Mesenteric fat pad (tissue), 1 donor: ENCODE results near the gene ALPL. TPM values are rescaled to one million over a fixed set of nuclear protein-coding genes. Genes with fewer than 3 reads are reported as not detected.
"Not testable (repeated sequence)": the region's sequence is repeated elsewhere in the genome, so short reads cannot be mapped to it uniquely, and the experiment has no call there.

Experiments
- DNase-seq: peaks from one replicate; pipeline ENCODE4 v3.0.0-alpha.2; 2020; ENCODE audit warnings: low spot score
- total RNA-seq: library from RNA; stranded (reverse); fragmentation: NEBNext Ultra II Directional; extraction: Animal tissue kit (Norgen Biotek cat#: 25700); gene quantifications from one replicate; pipeline ENCODE4 v1.2.1, GENCODE V29; 2021
- donor health status: DM: yes; HTN: yes; CAD: no.

ALPL gene
- total RNA-seq, 1 donor from 2014 or later: 129 TPM

GRCh38 chr1:21559788-21560567 is 50.8 kb downstream of the ALPL start:
- no peak for DNase-seq

- no peak for DNase-seq
Measured at GRCh38 chr1:21560916-21561638, 51.9 kb downstream of the ALPL start.

GRCh38 chr1:21562896-21563295 is 53.7 kb downstream of the ALPL start:
- no peak for DNase-seq

- no peak for DNase-seq
Measured at GRCh38 chr1:21563971-21564370, 54.7 kb downstream of the ALPL start.

GRCh38 chr1:21564521-21565095 is 55.4 kb downstream of the ALPL start:
- no peak for DNase-seq

GRCh38 chr1:21565285-21565684 is 56.1 kb downstream of the ALPL start:
- DNase-seq: no peak

GRCh38 chr1:21566361-21566760 is 57.1 kb downstream of the ALPL start:
- DNase-seq: not testable (repeated sequence)

- no peak for DNase-seq
Measured at GRCh38 chr1:21567241-21568005, 58.2 kb downstream of the ALPL start.

GRCh38 chr1:21568006-21568746 is 59.0 kb downstream of the ALPL start:
- DNase-seq: no peak

GRCh38 chr1:21568809-21569385 is 59.7 kb downstream of the ALPL start:
- no peak for DNase-seq

- DNase-seq: no peak
Measured at GRCh38 chr1:21569820-21570527, 60.8 kb downstream of the ALPL start.

GRCh38 chr1:21570528-21570875 is 61.3 kb downstream of the ALPL start:
- no peak for DNase-seq

GRCh38 chr1:21570885-21571284 is 61.7 kb downstream of the ALPL start:
- no peak for DNase-seq

GRCh38 chr1:21572221-21572620 is 63.0 kb downstream of the ALPL start:
- DNase-seq: no peak

- DNase-seq: no peak
Measured at GRCh38 chr1:21572735-21573277, 63.6 kb downstream of the ALPL start.

GRCh38 chr1:21573475-21573874 is 64.3 kb downstream of the ALPL start:
- no peak for DNase-seq

- DNase-seq: no peak
Measured at GRCh38 chr1:21573971-21574465, 64.8 kb downstream of the ALPL start.

- no peak for DNase-seq
Measured at GRCh38 chr1:21574466-21575151, 65.4 kb downstream of the ALPL start.
